Ascending aorta (tissue), 2 donors: ENCODE data around the gene SRPK2. TPM values are rescaled to one million over a fixed set of nuclear protein-coding genes. Genes with fewer than 3 reads are reported as not detected.

ENCODE experiments used
- DNase-seq, 2 donors: peaks; one replicate each; pipeline ENCODE4 v3.0.0-alpha.2; 2019; ENCODE audit warnings: low spot score in 2 of 2
- H3K27ac ChIP-seq, 2 donors: fragments of 200-600 bp; sonication (generic); one replicate each; pipeline ENCODE4 v1.5.1; 2016 to 2017; ENCODE audit warnings: mild to moderate bottlenecking in 1 of 2
- H3K27me3 ChIP-seq: fragments of 200-600 bp; sonication (generic); one replicate; pipeline ENCODE4 v1.5.1; 2017
- H3K36me3 ChIP-seq, 2 donors: fragments of 200-600 bp; sonication (generic); one replicate each; pipeline ENCODE4 v1.5.1; 2016
- H3K4me1 ChIP-seq, 2 donors: fragments of 200-600 bp; sonication (generic); one replicate each; pipeline ENCODE4 v1.5.1; 2016 to 2017; ENCODE audit warnings: mild to moderate bottlenecking in 1 of 2
- H3K4me3 ChIP-seq, 2 donors: fragments of 200-600 bp; sonication (generic); one replicate each; pipeline ENCODE4 v1.5.1; 2016 to 2017; ENCODE audit warnings: mild to moderate bottlenecking in 1 of 2
- H3K9me3 ChIP-seq, 2 donors: fragments of 200-600 bp; sonication (generic); one replicate each; pipeline ENCODE4 v1.5.1; 2016
- intact Hi-C: fragments of 100-400 bp; cut with DNase I; formaldehyde crosslinking; loops from one replicate; pipeline ENCODE4 v1.15.1; 2023
- total RNA-seq: library from RNA; depleted of rRNA; stranded (reverse); fragments of >200 nt; gene quantifications from one replicate; pipeline ENCODE4 v1.1.0, GENCODE V29; 2016
- TF ChIP-seq, protein P1 (sequence below), 3 experiments: fragments of 200-600 bp in 2 of 3; fragments of 450-650 bp in 1 of 3; sonication (generic) in 2 of 3; IDR thresholded peaks; one replicate each; pipeline ENCODE4 v1.5.1; 2016 to 2019; ENCODE audit warnings: antibody characterized with exemption in 3 of 3, mild to moderate bottlenecking in 1 of 3, moderate library complexity in 1 of 3

Gene SRPK2
- total RNA-seq, 1 donor from 2014 or later, result 26.2 TPM

GRCh38 chr7:105389088-105389650 is 448 bp upstream of the SRPK2 start:
- Histone ChIP-seq H3K9me3 (no peaks in the 10 kb centered on the region), H3K4me1 (no peaks in the 10 kb centered on the region), H3K27ac (peak overlapping the region; percentile 3 to 91), H3K4me3 (peak overlapping the region; percentile 97 to 100), H3K36me3 (no peaks in the 10 kb centered on the region), H3K27me3 (no peaks in the 10 kb centered on the region)
- TF ChIP-seq, protein P1, sequence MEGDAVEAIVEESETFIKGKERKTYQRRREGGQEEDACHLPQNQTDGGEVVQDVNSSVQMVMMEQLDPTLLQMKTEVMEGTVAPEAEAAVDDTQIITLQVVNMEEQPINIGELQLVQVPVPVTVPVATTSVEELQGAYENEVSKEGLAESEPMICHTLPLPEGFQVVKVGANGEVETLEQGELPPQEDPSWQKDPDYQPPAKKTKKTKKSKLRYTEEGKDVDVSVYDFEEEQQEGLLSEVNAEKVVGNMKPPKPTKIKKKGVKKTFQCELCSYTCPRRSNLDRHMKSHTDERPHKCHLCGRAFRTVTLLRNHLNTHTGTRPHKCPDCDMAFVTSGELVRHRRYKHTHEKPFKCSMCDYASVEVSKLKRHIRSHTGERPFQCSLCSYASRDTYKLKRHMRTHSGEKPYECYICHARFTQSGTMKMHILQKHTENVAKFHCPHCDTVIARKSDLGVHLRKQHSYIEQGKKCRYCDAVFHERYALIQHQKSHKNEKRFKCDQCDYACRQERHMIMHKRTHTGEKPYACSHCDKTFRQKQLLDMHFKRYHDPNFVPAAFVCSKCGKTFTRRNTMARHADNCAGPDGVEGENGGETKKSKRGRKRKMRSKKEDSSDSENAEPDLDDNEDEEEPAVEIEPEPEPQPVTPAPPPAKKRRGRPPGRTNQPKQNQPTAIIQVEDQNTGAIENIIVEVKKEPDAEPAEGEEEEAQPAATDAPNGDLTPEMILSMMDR (IDR thresholded peaks at IDR 0.05), result no peak
- intact Hi-C loops, result no loop called here
- DNase-seq, result no peak

- H3K27me3 ChIP-seq, result no peaks in the 10 kb centered on the region
- H3K4me1 ChIP-seq, result no peaks in the 10 kb centered on the region
- intact Hi-C loops, result no loop called here
- peak overlapping the region; percentile 97 to 100 for H3K4me3 ChIP-seq
- TF ChIP-seq, protein P1 (IDR thresholded peaks at IDR 0.05), result peak in 1 of 3 experiments; percentile 9
- no peaks in the 10 kb centered on the region for H3K9me3 ChIP-seq
- peak in 1 of 2 donors; percentile 70 for DNase-seq
- H3K27ac ChIP-seq, result peak overlapping the region; percentile 19 to 91
- H3K36me3 ChIP-seq, result no peaks in the 10 kb centered on the region
Observed at GRCh38 chr7:105387508-105388355, 989 bp downstream of the SRPK2 start.

DNA sequence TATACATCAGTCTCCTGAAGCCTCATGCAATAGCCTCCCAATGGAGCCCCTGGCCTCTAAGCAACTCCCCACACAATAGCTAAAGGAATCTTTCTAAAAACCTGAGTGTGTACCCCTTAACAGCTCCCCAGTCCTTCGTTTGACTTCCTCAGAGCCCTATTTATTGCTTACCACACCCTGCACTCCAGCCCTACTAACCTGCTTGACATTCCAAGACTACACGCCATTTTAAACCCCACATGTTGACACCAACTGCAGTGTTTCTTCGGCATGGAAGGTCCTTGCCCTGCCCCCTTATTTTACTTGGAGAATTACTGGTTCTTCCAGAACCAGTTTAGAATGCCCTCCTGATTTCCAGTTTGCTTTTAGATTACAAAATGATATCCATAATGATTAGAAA is 10.8 kb downstream of the SRPK2 start:
- intact Hi-C loops, result no loop called here

GRCh38 chr7:105376908-105377533 is 11.7 kb downstream of the SRPK2 start:
- TF ChIP-seq, protein P1 (IDR thresholded peaks at IDR 0.05), result no peak
- Histone ChIP-seq H3K36me3 (no peaks in the 10 kb centered on the region), H3K9me3 (no peaks in the 10 kb centered on the region), H3K27me3 (no peaks in the 10 kb centered on the region), H3K4me1 (no peaks in the 10 kb centered on the region), H3K4me3 (no peak overlapping the region), H3K27ac (no peak overlapping the region)
- intact Hi-C loops, result no loop called here
- no peak for DNase-seq

More for the DNA sequence above, 10.8 kb downstream of the SRPK2 start:
- no peak overlapping the region for H3K27ac ChIP-seq
- no peaks in the 10 kb centered on the region for H3K4me1 ChIP-seq
- H3K4me3 ChIP-seq, result no peak overlapping the region
- TF ChIP-seq, protein P1 (IDR thresholded peaks at IDR 0.05), result no peak
- no peaks in the 10 kb centered on the region for H3K27me3 ChIP-seq
- no peaks in the 10 kb centered on the region for H3K9me3 ChIP-seq
- no peaks in the 10 kb centered on the region for H3K36me3 ChIP-seq
- DNase-seq, result no peak

DNA sequence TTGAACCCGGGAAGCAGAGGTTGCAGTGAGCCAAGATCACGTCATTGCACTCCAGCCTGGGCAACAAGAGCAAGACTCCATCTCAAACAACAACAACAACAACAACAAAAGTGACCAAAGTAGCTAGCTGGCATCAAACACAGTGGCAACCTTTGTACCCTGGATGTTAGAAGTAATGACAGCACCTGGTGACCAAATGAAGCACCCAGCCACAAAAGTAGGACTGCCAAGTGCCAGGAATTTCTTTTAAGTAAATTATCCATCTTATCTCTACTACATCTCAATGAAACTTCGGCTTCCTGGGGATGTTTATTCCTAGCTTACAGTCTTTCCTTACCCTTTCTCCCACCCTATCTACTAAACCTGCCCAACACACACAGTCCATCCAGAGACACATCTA is 18.8 kb downstream of the SRPK2 start:
- TF ChIP-seq, protein P1 (IDR thresholded peaks at IDR 0.05), result no peak
- no peak overlapping the region for H3K4me3 ChIP-seq
- no peaks in the 10 kb centered on the region for H3K36me3 ChIP-seq
- no peaks in the 10 kb centered on the region for H3K27me3 ChIP-seq
- H3K9me3 ChIP-seq, result no peaks in the 10 kb centered on the region
- H3K4me1 ChIP-seq, result no peaks in the 10 kb centered on the region
- intact Hi-C loops, result no loop called here
- DNase-seq, result no peak
- H3K27ac ChIP-seq, result no peak overlapping the region
